IPS-NIHi7 (cell line): ENCODE measurements around the gene SSTR1.

Experiments
- DNase-seq: peaks from one replicate; pipeline ENCODE4 v3.0.0; 2012; ENCODE audit warnings: mixed read lengths; ENCODE audit errors: extremely low spot score

The SSTR1 gene

GRCh38 chr14:38202444-38203191 lies 5.1 kb upstream of the SSTR1 start:
- DNase-seq = peak; percentile 19

GRCh38 chr14:38203929-38204718 lies 3.6 kb upstream of the SSTR1 start:
- no peak for DNase-seq

- no peak for DNase-seq
Measured at GRCh38 chr14:38204719-38205115, 3.0 kb upstream of the SSTR1 start.

GRCh38 chr14:38205119-38205813 lies 2.4 kb upstream of the SSTR1 start:
- no peak for DNase-seq

- DNase-seq = no peak
Measured at GRCh38 chr14:38205949-38206665, 1.6 kb upstream of the SSTR1 start.

- DNase-seq = no peak
Measured at GRCh38 chr14:38206689-38207376, 871 bp upstream of the SSTR1 start.

GRCh38 chr14:38207377-38207735 lies 348 bp upstream of the SSTR1 start:
- DNase-seq = no peak

GRCh38 chr14:38208618-38209562 lies 1.2 kb downstream of the SSTR1 start:
- DNase-seq = peak; percentile 48

- no peak for DNase-seq
Measured at GRCh38 chr14:38209572-38210557, 2.2 kb downstream of the SSTR1 start.

GRCh38 chr14:38210587-38211216 lies 3.0 kb downstream of the SSTR1 start:
- peak; percentile 45 for DNase-seq

GRCh38 chr14:38211255-38211735 lies 3.6 kb downstream of the SSTR1 start:
- no peak for DNase-seq

GRCh38 chr14:38212111-38212510 lies 4.4 kb downstream of the SSTR1 start:
- DNase-seq = no peak

GRCh38 chr14:38213001-38213400 lies 5.3 kb downstream of the SSTR1 start:
- DNase-seq = no peak

- no peak for DNase-seq
Measured at GRCh38 chr14:38217553-38217952, 9.8 kb downstream of the SSTR1 start.

GRCh38 chr14:38221077-38221476 lies 13.4 kb downstream of the SSTR1 start:
- DNase-seq = no peak

- no peak for DNase-seq
Measured at GRCh38 chr14:38224338-38224737, 16.6 kb downstream of the SSTR1 start.

GRCh38 chr14:38225946-38226345 lies 18.2 kb downstream of the SSTR1 start:
- no peak for DNase-seq

GRCh38 chr14:38226366-38226765 lies 18.7 kb downstream of the SSTR1 start:
- DNase-seq = no peak
